ENCODE results near the gene GRIN2C.

GRCh38 chr17:74801896-74802295 lies 57.8 kb downstream of the GRIN2C start:
- TF ChIP-seq CTCF (IDR thresholded peaks at IDR 0.05) (no peak), POLR2A (IDR thresholded peaks at IDR 0.05) (no peak)
